ENCODE measurements around the gene SEMA5A. TPM values are rescaled to one million over a fixed set of nuclear protein-coding genes. Genes with fewer than 3 reads are reported as not detected.

The SEMA5A gene
- total RNA-seq, 1 donor from 2014 or later: 11.9 TPM

DNA sequence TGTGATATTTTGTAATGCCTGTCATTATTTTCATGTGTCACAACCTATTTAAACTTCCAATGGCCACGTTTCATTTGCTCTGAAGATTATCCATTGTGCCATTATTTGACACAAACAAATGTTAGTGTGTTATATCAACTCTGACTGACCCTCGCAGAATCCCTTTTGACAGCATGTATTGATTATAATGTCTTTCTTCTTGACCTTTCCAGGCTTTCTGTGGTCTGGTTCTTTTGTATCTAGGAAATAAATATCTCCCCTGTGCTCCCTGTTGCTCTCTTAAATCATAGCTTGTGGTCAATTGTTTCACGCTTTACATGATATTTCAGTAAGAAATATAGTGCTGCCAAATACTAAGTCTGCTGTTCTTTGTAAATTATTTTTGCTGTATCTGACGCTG lies 442.6 kb downstream of the SEMA5A start:
- H4K20me1 ChIP-seq (ENCODE audit: low read depth): no peaks in the 10 kb centered on the region
- H3K36me3 Mint-ChIP-seq: no peaks in the 10 kb centered on the region
- no peak overlapping the region for H3K4me3 Mint-ChIP-seq
- no peak for DNase-seq (ENCODE audit: low spot score)
- TF ChIP-seq EZH2phosphoT487 (IDR thresholded peaks at IDR 0.05) (no peak), EZH2 (IDR thresholded peaks at IDR 0.05) (no peak)
- TF ChIP-seq, protein P1, sequence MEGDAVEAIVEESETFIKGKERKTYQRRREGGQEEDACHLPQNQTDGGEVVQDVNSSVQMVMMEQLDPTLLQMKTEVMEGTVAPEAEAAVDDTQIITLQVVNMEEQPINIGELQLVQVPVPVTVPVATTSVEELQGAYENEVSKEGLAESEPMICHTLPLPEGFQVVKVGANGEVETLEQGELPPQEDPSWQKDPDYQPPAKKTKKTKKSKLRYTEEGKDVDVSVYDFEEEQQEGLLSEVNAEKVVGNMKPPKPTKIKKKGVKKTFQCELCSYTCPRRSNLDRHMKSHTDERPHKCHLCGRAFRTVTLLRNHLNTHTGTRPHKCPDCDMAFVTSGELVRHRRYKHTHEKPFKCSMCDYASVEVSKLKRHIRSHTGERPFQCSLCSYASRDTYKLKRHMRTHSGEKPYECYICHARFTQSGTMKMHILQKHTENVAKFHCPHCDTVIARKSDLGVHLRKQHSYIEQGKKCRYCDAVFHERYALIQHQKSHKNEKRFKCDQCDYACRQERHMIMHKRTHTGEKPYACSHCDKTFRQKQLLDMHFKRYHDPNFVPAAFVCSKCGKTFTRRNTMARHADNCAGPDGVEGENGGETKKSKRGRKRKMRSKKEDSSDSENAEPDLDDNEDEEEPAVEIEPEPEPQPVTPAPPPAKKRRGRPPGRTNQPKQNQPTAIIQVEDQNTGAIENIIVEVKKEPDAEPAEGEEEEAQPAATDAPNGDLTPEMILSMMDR (IDR thresholded peaks at IDR 0.05): no peak
- H3K9ac ChIP-seq: no peak overlapping the region
- no peaks in the 10 kb centered on the region for H3K36me3 ChIP-seq
- peaks cover 37% of the 10 kb centered on the region for H3K4me1 Mint-ChIP-seq
- peaks cover 2% of the 10 kb centered on the region for H3K27me3 Mint-ChIP-seq (ENCODE audit: insufficient read depth, low read depth)
- no peak overlapping the region for H2AFZ ChIP-seq (replicated peaks)
- H3F3A ChIP-seq (ENCODE audit: low read depth): no peaks in the 10 kb centered on the region
- H3K9me3 ChIP-seq (ENCODE audit: low read depth): no peaks in the 10 kb centered on the region
- no peak overlapping the region for H3K4me3 ChIP-seq
- H3K4me1 ChIP-seq: peaks cover 10% of the 10 kb centered on the region
- H3K27ac ChIP-seq: no peak overlapping the region
- no peak overlapping the region for H3K27ac Mint-ChIP-seq
- H3K27me3 ChIP-seq: no peaks in the 10 kb centered on the region
- no peaks in the 10 kb centered on the region for H3K9me3 Mint-ChIP-seq
- no peak overlapping the region for H3K4me2 ChIP-seq
- no peaks in the 10 kb centered on the region for H3K79me2 ChIP-seq (ENCODE audit: low read depth)

DNA sequence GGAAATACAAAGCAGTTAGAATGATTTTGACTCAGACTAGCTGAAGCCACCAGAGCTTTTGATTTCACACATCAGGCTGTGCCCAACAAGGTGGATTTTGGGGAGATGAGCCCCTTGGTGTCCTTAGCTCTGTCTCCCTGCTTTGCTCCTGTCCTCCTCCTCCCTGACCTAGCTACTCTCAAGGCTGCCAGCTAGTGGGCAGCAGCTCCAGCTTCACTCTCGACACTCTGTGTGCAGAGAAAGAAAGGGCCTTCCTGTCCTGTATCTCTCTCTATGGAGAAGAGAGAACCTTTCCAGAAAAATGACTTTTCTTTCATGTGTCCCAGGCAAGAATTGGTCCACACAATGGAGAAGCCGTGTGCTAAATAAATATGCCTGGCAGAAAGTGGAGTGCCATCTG lies 446.2 kb downstream of the SEMA5A start:
- Histone ChIP-seq H3K27ac (no peak overlapping the region), H3K9ac (no peak overlapping the region), H3K4me1 (no peaks in the 10 kb centered on the region), H2AFZ (replicated peaks) (no peak overlapping the region), H3K9me3 (ENCODE audit: low read depth) (no peaks in the 10 kb centered on the region), H3K79me2 (ENCODE audit: low read depth) (no peaks in the 10 kb centered on the region), H4K20me1 (ENCODE audit: low read depth) (no peaks in the 10 kb centered on the region), H3F3A (ENCODE audit: low read depth) (no peaks in the 10 kb centered on the region), H3K4me3 (no peak overlapping the region), H3K36me3 (no peaks in the 10 kb centered on the region), H3K4me2 (no peak overlapping the region), H3K27me3 (no peaks in the 10 kb centered on the region)
- Mint-ChIP-seq H3K4me3 (no peak overlapping the region), H3K27ac (no peak overlapping the region), H3K4me1 (peaks cover 20% of the 10 kb centered on the region), H3K9me3 (no peaks in the 10 kb centered on the region), H3K27me3 (ENCODE audit: insufficient read depth, low read depth) (no peaks in the 10 kb centered on the region), H3K36me3 (no peaks in the 10 kb centered on the region)
- peak; percentile 25 for DNase-seq (ENCODE audit: low spot score)
- TF ChIP-seq, protein P1 (IDR thresholded peaks at IDR 0.05): peak; percentile 26
- TF ChIP-seq EZH2 (IDR thresholded peaks at IDR 0.05): no peak
- no peak for TF ChIP-seq EZH2phosphoT487 (IDR thresholded peaks at IDR 0.05)

GRCh38 chr5:9098990-9099389 lies 446.9 kb downstream of the SEMA5A start:
- Mint-ChIP-seq H3K27me3 (ENCODE audit: insufficient read depth, low read depth) (no peaks in the 10 kb centered on the region), H3K4me3 (no peak overlapping the region), H3K4me1 (peaks cover 15% of the 10 kb centered on the region), H3K9me3 (no peaks in the 10 kb centered on the region), H3K36me3 (no peaks in the 10 kb centered on the region), H3K27ac (no peak overlapping the region)
- H3K27me3 ChIP-seq: no peaks in the 10 kb centered on the region
- no peaks in the 10 kb centered on the region for H3K36me3 ChIP-seq
- no peak overlapping the region for H3K4me3 ChIP-seq
- H3K9me3 ChIP-seq (ENCODE audit: low read depth): no peaks in the 10 kb centered on the region
- H3K9ac ChIP-seq: no peak overlapping the region
- no peaks in the 10 kb centered on the region for H4K20me1 ChIP-seq (ENCODE audit: low read depth)
- H3K4me2 ChIP-seq: no peak overlapping the region
- H2AFZ ChIP-seq (replicated peaks): no peak overlapping the region
- DNase-seq (ENCODE audit: low spot score): no peak
- TF ChIP-seq EZH2phosphoT487 (IDR thresholded peaks at IDR 0.05): no peak
- TF ChIP-seq, protein P1 (IDR thresholded peaks at IDR 0.05): no peak
- TF ChIP-seq EZH2 (IDR thresholded peaks at IDR 0.05): no peak
- H3F3A ChIP-seq (ENCODE audit: low read depth): no peaks in the 10 kb centered on the region
- H3K79me2 ChIP-seq (ENCODE audit: low read depth): no peaks in the 10 kb centered on the region
- no peak overlapping the region for H3K27ac ChIP-seq
- no peaks in the 10 kb centered on the region for H3K4me1 ChIP-seq
